Endothelial cell of umbilical vein (primary cell): ENCODE measurements around the gene PPP3CA. TPM values are rescaled to one million over a fixed set of nuclear protein-coding genes. Genes with fewer than 3 reads are reported as not detected.

ENCODE experiments used
- BruUV-seq: library from RNA; stranded (reverse); fragments of 400-500 nt; replicated peaks from 2 replicates; lab custom pipeline; 2021; lab: Mats Ljungman, UMichigan
- CTCF ChIA-PET: fragments of 300-600, 350-600 bp; sonication (Branson Sonifier 250); formaldehyde crosslinking; loops from one replicate; lab custom pipeline; 2021; ENCODE audit warnings: antibody characterized with exemption, inconsistent platforms; lab: Charles Lee
- POLR2A ChIA-PET: fragments of 300-600, 350-600 bp; sonication (Branson Sonifier 250); formaldehyde crosslinking; loops from one replicate; lab custom pipeline; 2021; ENCODE audit warnings: antibody characterized with exemption, inconsistent platforms; lab: Charles Lee
- DNase-seq: peaks from one replicate; pipeline ENCODE4 v3.0.0-alpha.2; 2011; ENCODE audit warnings: low read depth, low spot score
- FAIRE-seq: peaks from 2 replicates; lab custom pipeline; 2011; peaks lifted over from hg19 to GRCh38; lab: Jason Lieb, UNC
- H2AFZ ChIP-seq: 2 replicates; pipeline ENCODE4 v1.6.0; 2012; ENCODE audit warnings: low read depth, low read length, control low read depth, inconsistent platforms
- H3K27ac ChIP-seq: 2 replicates; pipeline ENCODE4 v1.5.1; 2011; ENCODE audit warnings: low read depth, mild to moderate bottlenecking, control low read depth, low read length, moderate library complexity; ENCODE audit not compliant: insufficient read depth
- H3K27me3 ChIP-seq, 2 experiments: 2 replicates each; pipeline versions ENCODE4 v1.6.0 to v1.6.1; 2011; ENCODE audit warnings: low read length in 2 of 2, mixed read lengths in 1 of 2; ENCODE audit not compliant: control insufficient read depth in 2 of 2, insufficient read depth in 2 of 2
- H3K36me3 ChIP-seq, 2 experiments: 2 replicates in 1 of 2; 3 replicates in 1 of 2; pipeline ENCODE4 v1.5.1; 2011; ENCODE audit warnings: low read length in 2 of 2, mild to moderate bottlenecking in 1 of 2, moderate library complexity in 1 of 2; ENCODE audit not compliant: control insufficient read depth in 2 of 2, insufficient read depth in 2 of 2; ENCODE audit errors: extremely low read depth in 1 of 2
- H3K4me1 ChIP-seq: 3 replicates; pipeline ENCODE4 v1.5.1; 2011; ENCODE audit warnings: mild to moderate bottlenecking, low read length; ENCODE audit not compliant: control insufficient read depth, insufficient read depth; ENCODE audit errors: extremely low read depth
- H3K4me2 ChIP-seq: 2 replicates; pipeline ENCODE4 v1.6.1; 2011; ENCODE audit warnings: low read length, control low read depth, mixed read lengths; ENCODE audit not compliant: insufficient read depth
- H3K4me3 ChIP-seq, 3 experiments: fragments of 200-600 bp in 1 of 3; sonication (generic), shearing (Covaris generic) in 1 of 3; replicated peaks in 1 of 3; 2 replicates each; pipeline ENCODE4 v1.5.1; 2011 to 2016; ENCODE audit warnings: control low read depth in 3 of 3, low read length in 3 of 3, mild to moderate bottlenecking in 2 of 3, inconsistent platforms in 1 of 3, low read depth in 1 of 3, moderate library complexity in 1 of 3; ENCODE audit not compliant: insufficient read depth in 1 of 3
- H3K79me2 ChIP-seq: 2 replicates; pipeline ENCODE4 v1.6.0; 2012; ENCODE audit warnings: low read length, inconsistent platforms; ENCODE audit not compliant: control insufficient read depth, insufficient read depth
- H3K9ac ChIP-seq: replicated peaks from 2 replicates; pipeline ENCODE3; 2011; ENCODE audit warnings: low read length, control low read depth; ENCODE audit not compliant: insufficient read depth; ENCODE audit errors: extremely low read depth
- H3K9me1 ChIP-seq: replicated peaks from 3 replicates; pipeline ENCODE4 v1.6.0; 2011; ENCODE audit warnings: mild to moderate bottlenecking, low read length; ENCODE audit not compliant: control insufficient read depth, insufficient read depth; ENCODE audit errors: extremely low read depth
- H3K9me3 ChIP-seq: replicated peaks from 2 replicates; pipeline ENCODE4 v1.5.1; 2012; ENCODE audit warnings: low read length, inconsistent platforms; ENCODE audit not compliant: control insufficient read depth, insufficient read depth
- H4K20me1 ChIP-seq: replicated peaks from 2 replicates; pipeline ENCODE3; 2011; ENCODE audit warnings: mild to moderate bottlenecking, low read length; ENCODE audit not compliant: control insufficient read depth, insufficient read depth; ENCODE audit errors: extremely low read depth
- EZH2 ChIP-seq: IDR thresholded peaks from 2 replicates; pipeline ENCODE4 v1.6.1; 2012; ENCODE audit warnings: borderline replicate concordance, low read depth, mild to moderate bottlenecking, moderate library complexity, low read length, inconsistent platforms; ENCODE audit not compliant: severe bottlenecking
- FOS ChIP-seq: IDR thresholded peaks from 2 replicates; pipeline ENCODE4 v1.6.1; 2011; ENCODE audit warnings: mild to moderate bottlenecking, low read length, moderate library complexity, borderline replicate concordance; ENCODE audit not compliant: insufficient read depth
- GATA2 ChIP-seq: IDR thresholded peaks from 2 replicates; pipeline ENCODE4 v1.7.0; 2011; ENCODE audit warnings: low read depth, mild to moderate bottlenecking, moderate library complexity, mixed read lengths, low read length; ENCODE audit not compliant: insufficient read length, insufficient read depth
- JUN ChIP-seq: IDR thresholded peaks from 2 replicates; pipeline ENCODE4 v1.6.1; 2011; ENCODE audit warnings: borderline replicate concordance, low read depth; ENCODE audit not compliant: insufficient read length, insufficient read depth
- MAX ChIP-seq: IDR thresholded peaks from 2 replicates; pipeline ENCODE4 v1.6.1; 2011; ENCODE audit not compliant: insufficient read depth, insufficient read length
- MYC ChIP-seq: IDR thresholded peaks from one replicate; pipeline ENCODE4 v1.6.1; 2011; ENCODE audit warnings: mild to moderate bottlenecking, low read depth, low read length
- POLR2A ChIP-seq: IDR thresholded peaks from 2 replicates; pipeline ENCODE4 v1.6.1; 2012; ENCODE audit warnings: low read depth, mild to moderate bottlenecking, control low read depth, low read length
- POLR2AphosphoS5 ChIP-seq: IDR thresholded peaks from 2 replicates; pipeline ENCODE4 v1.6.1; 2012; ENCODE audit warnings: low read depth, mild to moderate bottlenecking, control low read depth, low read length, moderate library complexity; ENCODE audit not compliant: insufficient read depth
- dilution Hi-C: fragments of 300-500 bp; cut with MboI; formaldehyde crosslinking; loops from one replicate; pipeline ENCODE4 v1.15.0; 2019; ENCODE audit warnings: low sequenced_read_pairs; ENCODE audit not compliant: extremely low pct_ligation_motif_present
- intact Hi-C: fragments of 100-400 bp; cut with micrococcal nuclease; formaldehyde crosslinking; loops from one replicate; pipeline ENCODE4 v1.10.0; 2022
- polyA plus RNA-seq, 4 experiments: library from polyadenylated mRNA; depleted of rRNA in 3 of 4; stranded (reverse) in 3 of 4; unstranded in 1 of 4; fragments of >200 nt; gene quantifications; 2 replicates each; pipeline versions ENCODE4 v1.2.1 to v1.2.3, GENCODE V29; 2011 to 2012; ENCODE audit warnings: missing spikeins in 1 of 4
- total RNA-seq: library from RNA; stranded (reverse); gene quantifications from 2 replicates; pipeline ENCODE4 v1.2.3, GENCODE V29; 2021
- TF ChIP-seq, protein P1 (sequence below), 2 donors: IDR thresholded peaks; 1 replicate in 1 of 2; 2 replicates in 1 of 2; pipeline ENCODE4 v1.5.1; 2011; ENCODE audit warnings: low read length in 2 of 2, mild to moderate bottlenecking in 2 of 2, moderate library complexity in 2 of 2, control low read depth in 1 of 2, inconsistent platforms in 1 of 2, low read depth in 1 of 2; ENCODE audit not compliant: insufficient read depth in 1 of 2; ENCODE audit errors: extremely low read depth in 1 of 2

The PPP3CA gene
- total and polyA plus RNA-seq, 2 donors (not counting 3 experiments of a cell fraction or from before 2014, with no cell fraction given): 7.0 to 43.3 TPM

DNA sequence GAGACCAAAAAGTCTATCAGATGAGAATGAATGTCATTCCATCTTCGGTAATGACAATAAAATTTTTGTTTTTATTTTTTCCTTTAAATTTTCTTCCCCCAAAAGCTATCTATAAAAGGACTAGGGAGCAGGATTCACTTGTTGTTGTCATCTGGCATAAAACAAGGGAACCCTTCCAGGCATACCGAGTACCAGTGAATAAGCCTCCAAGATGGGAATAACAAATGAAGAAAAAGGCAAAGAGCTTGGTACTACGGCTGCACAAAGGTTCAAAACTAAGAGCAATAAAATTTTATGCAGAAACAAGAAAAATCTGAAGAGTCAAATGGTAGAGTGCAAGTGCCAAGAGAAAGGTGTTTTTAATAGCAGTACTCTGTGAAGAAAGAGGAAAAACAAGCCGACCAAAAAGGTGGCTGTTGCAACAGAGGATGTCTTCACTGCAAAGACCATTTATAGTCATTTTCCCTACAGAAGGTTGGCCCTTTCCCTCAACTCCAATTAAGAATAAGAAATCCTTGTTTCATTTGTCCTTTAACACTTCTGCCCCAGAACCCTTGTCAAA lies 25.8 kb downstream of the PPP3CA start:
- Histone ChIP-seq H3K4me2 (no peak overlapping the region), H3K9me1 (no peaks in the 10 kb centered on the region), H2AFZ (no peak overlapping the region), H3K79me2 (peaks cover 10% of the 10 kb centered on the region), H3K27me3 (no peaks in the 10 kb centered on the region), H3K4me1 (no peaks in the 10 kb centered on the region), H4K20me1 (peaks cover 4% of the 10 kb centered on the region), H3K4me3 (no peak overlapping the region), H3K9ac (no peak overlapping the region), H3K9me3 (no peaks in the 10 kb centered on the region), H3K27ac (no peak overlapping the region), H3K36me3 (no peaks in the 10 kb centered on the region)
- ChIA-PET CTCF (interaction anchor here (1.2 kb wide), 1 partner anchor 8 kb away, joined by 4 read pairs; no protein-coding TSS in a partner anchor), POLR2A (no interaction called here)
- dilution Hi-C loops: no loop called here
- no TSS peak for BruUV-seq
- no peak for DNase-seq
- intact Hi-C loops: no loop called here
- no peak for FAIRE-seq
- TF ChIP-seq FOS: no peak
- no peak for TF ChIP-seq MAX
- no peak for TF ChIP-seq GATA2
- no peak for TF ChIP-seq JUN
- TF ChIP-seq MYC: no peak
- TF ChIP-seq POLR2AphosphoS5: no peak
- TF ChIP-seq, protein P1, sequence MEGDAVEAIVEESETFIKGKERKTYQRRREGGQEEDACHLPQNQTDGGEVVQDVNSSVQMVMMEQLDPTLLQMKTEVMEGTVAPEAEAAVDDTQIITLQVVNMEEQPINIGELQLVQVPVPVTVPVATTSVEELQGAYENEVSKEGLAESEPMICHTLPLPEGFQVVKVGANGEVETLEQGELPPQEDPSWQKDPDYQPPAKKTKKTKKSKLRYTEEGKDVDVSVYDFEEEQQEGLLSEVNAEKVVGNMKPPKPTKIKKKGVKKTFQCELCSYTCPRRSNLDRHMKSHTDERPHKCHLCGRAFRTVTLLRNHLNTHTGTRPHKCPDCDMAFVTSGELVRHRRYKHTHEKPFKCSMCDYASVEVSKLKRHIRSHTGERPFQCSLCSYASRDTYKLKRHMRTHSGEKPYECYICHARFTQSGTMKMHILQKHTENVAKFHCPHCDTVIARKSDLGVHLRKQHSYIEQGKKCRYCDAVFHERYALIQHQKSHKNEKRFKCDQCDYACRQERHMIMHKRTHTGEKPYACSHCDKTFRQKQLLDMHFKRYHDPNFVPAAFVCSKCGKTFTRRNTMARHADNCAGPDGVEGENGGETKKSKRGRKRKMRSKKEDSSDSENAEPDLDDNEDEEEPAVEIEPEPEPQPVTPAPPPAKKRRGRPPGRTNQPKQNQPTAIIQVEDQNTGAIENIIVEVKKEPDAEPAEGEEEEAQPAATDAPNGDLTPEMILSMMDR (IDR thresholded peaks at IDR 0.05; ENCODE audit: extremely low read depth in 1 of 2, insufficient read depth in 1 of 2, low read depth in 1 of 2, low read length in 2 of 2): no peak
- no peak for TF ChIP-seq EZH2
- no peak for TF ChIP-seq POLR2A
